ENCODE results near the gene SGMS1.
"Not testable (repeated sequence)": the region's sequence is repeated elsewhere in the genome, so short reads cannot be mapped to it uniquely, and the experiment has no call there.

SGMS1 gene

DNA sequence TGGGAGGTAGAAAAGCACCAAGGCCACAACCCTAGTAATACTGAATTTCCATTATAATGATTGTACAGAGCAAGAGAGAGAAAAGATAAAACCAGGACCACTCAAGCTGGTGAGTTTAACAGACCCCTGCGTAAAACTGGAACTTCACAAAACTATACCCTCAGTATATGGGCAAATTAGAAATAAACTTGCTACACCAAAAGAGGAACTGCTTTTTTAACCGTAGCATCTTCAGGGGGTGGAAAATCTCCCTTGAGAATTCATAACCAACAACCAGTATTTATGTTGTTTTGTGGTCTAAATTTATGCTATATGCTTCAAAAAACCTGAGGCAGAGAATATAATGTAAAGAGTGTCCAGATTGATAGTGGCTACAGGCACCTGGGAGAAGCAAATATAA, 171.2 kb downstream of the SGMS1 start:
- no peak for DNase-seq
- no peak for TF ChIP-seq POLR2A (IDR thresholded peaks at IDR 0.05; ENCODE audit: low read length)
- no peak for TF ChIP-seq GATA1 (IDR thresholded peaks at IDR 0.05; ENCODE audit: low read depth, low read length)

- DNase-seq, result no peak
- TF ChIP-seq POLR2A (IDR thresholded peaks at IDR 0.05; ENCODE audit: low read length) (no peak), GATA1 (IDR thresholded peaks at IDR 0.05; ENCODE audit: low read depth, low read length) (no peak)
These were observed 176.1 kb downstream of the SGMS1 start for GRCh38 chr10:50447691-50448090.

DNA sequence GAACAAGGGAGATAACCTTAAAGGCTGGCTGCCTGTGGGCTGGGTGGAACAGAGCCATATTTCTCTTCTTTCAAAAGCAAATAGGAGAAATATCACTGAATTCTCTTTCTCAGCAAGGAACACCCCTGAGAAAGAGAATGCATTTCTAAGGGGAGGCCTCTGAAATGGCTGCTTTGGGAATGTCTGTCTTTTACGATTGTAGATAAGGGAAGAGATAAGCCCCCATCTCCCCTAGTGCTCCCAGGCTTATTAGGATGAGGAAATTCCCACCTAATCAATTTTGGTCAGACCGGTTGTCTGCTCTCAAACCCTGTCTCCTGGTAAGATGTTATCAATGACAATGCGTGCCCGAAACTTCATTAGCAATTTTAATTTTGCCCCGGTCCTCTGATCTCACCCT, 178.0 kb downstream of the SGMS1 start:
- DNase-seq, result not testable (repeated sequence)

GRCh38 chr10:50440489-50440888, 183.3 kb downstream of the SGMS1 start:
- TF ChIP-seq POLR2A (IDR thresholded peaks at IDR 0.05; ENCODE audit: low read length) (no peak), GATA1 (IDR thresholded peaks at IDR 0.05; ENCODE audit: low read depth, low read length) (no peak)
- no peak for DNase-seq

DNA sequence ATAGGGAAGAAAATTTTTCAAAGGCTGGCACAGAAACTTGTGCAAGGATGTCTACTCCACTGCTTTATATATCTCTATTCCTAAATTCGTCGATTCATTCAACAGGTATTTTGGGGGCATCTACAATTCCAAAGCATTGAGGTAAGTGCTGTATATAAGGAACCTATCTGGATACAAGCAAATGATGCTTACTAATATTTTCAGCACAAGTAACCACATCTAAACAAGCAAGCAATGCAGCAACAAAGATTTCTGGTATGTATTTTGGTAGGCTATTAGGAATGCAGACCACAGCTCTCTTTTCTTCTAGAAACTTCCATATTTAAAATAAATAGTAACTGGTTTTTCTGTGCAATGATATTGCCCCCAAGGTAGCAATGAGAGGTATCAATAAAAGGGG, 183.9 kb downstream of the SGMS1 start:
- TF ChIP-seq GATA1 (IDR thresholded peaks at IDR 0.05; ENCODE audit: low read depth, low read length) (no peak), POLR2A (IDR thresholded peaks at IDR 0.05; ENCODE audit: low read length) (no peak)
- DNase-seq, result no peak

DNA sequence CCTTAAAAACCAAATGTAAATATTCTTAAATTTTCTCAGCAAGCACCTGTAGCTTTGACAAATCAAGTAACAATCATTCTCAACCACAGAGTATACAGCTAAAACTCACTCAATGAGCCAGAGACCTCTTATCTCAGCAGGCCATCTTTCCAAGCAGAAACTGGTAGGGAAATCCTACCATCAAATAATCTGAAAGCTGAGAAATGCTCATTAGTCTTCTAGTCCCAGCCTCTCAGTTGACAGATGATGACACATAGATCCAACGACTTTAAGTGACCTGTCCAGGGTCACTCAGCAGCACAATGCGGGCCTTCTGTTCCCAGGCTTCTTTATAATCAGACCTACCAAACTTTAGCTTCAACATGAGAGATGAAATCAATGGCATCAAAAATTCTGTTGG, 184.6 kb downstream of the SGMS1 start:
- no peak for DNase-seq
- TF ChIP-seq POLR2A (IDR thresholded peaks at IDR 0.05; ENCODE audit: low read length), result no peak
- TF ChIP-seq GATA1 (IDR thresholded peaks at IDR 0.05; ENCODE audit: low read depth, low read length), result no peak

DNA sequence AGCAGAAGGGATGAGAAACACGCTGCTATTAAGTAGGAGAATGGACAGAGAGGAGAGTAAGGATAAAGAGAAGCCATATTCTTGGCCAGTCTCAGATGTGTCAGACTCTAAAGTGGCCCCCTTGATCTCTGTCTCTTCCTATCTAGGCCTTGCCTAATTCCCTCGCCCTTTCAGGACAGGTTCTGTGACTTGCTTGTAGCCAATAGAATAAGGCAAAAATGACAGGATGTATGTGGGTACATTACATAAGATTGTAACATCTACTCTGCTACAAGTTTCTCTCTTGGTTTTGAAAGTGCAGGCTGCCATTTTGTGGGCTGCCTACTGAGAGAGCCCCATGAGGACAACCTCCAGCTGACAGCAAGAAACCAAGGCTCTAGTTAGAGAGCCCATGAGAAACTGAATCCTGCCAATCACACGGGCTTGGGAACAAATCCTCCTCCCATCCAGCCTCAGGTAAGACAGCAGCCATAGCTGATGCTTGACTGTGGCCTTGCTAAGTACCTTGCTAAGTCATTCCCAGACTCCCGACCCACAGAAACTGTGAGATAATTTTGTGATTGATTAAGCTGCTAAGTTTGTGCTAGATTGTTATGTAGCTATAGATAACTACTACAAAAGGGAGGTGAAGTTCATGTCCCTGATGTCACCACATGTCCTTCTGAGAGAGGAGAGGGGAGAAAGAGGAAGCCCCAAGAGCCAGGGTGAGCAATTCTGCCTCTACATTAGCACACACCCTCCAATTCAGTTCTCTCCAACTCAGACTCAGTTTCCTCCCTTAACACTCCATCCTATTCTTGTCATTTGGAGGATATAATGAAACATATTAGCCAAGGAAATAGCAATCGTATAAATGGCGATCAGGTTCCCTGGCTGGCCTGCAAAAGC, 185.5 kb downstream of the SGMS1 start:
- TF ChIP-seq GATA1 (IDR thresholded peaks at IDR 0.05; ENCODE audit: low read depth, low read length) (no peak), POLR2A (IDR thresholded peaks at IDR 0.05; ENCODE audit: low read length) (no peak)
- no peak for DNase-seq

DNA sequence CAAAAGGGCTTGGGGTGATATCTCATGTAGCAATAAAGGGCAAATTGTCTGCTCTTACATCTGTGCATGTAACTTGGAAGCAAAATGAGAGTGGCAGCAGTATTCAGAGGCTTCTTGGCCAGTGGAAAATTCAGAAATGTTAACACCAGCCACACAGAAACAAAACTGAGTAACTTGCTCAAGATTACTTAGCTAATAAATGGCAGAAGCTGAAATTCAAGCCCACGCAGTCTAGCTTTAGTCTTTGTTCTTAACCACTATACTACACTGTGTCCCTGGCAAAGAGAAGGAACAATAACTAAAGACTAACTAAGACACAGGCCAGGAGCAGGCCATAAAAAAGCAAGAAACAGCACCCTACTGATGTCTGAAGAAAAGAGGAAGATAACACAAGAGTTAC, 186.5 kb downstream of the SGMS1 start:
- no peak for TF ChIP-seq GATA1 (IDR thresholded peaks at IDR 0.05; ENCODE audit: low read depth, low read length)
- no peak for TF ChIP-seq POLR2A (IDR thresholded peaks at IDR 0.05; ENCODE audit: low read length)
- no peak for DNase-seq

DNA sequence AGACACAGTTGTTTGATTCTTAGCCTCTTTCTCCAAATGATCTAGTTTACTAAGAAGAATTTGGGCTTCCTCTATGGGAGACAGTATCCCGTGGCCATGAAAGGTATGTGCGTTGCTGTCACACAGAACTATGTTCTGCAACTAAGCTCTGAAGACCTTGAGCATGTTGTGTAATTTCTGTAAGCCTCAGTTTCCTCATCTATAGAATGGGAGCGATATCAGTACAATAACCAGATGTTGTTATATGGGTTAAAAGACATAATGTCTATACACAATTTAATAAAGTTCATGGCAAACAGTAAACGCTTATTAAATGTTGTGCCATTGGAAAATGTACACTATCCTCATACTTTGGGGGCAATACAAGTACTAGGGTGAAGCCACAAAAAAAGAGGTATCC, 187.0 kb downstream of the SGMS1 start:
- no peak for DNase-seq
- no peak for TF ChIP-seq GATA1 (IDR thresholded peaks at IDR 0.05; ENCODE audit: low read depth, low read length)
- TF ChIP-seq POLR2A (IDR thresholded peaks at IDR 0.05; ENCODE audit: low read length), result no peak

DNA sequence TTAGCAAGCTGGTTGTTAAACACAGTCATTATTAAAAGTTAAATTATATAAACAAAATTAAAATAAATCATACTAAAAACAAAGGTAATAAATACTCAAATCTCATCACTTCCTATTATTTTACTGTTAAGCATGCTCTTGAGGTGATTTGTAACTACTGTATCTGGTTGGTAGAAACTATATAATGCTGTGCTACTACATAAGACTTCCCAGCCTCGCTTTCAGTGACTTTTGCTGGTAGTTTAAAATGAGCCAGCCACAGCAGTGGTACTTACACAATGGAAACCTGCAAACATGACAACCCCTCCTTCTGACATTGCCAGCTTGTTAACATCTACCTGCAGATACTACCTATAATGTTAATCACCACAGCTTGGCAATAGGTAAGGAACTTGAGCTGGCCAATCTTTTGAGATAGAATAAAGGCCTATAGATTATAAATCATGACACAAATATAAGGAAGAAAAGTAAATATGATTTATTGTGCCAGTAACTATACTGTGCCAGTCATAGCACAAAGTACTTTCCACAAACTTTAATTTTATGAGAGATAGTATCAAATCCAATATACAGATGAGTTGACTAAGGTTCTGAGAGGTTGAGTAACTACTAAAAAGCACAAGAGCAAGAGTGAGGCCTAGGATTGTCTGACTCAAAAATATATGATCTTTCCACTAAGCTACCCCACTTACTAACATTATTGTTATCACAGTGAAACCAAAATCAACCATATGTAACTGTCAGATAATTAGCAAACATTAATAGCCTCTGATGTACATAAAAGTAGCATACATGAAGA, 191.3 kb downstream of the SGMS1 start:
- TF ChIP-seq POLR2A (IDR thresholded peaks at IDR 0.05; ENCODE audit: low read length) (no peak), GATA1 (IDR thresholded peaks at IDR 0.05; ENCODE audit: low read depth, low read length) (no peak)
- no peak for DNase-seq

DNA sequence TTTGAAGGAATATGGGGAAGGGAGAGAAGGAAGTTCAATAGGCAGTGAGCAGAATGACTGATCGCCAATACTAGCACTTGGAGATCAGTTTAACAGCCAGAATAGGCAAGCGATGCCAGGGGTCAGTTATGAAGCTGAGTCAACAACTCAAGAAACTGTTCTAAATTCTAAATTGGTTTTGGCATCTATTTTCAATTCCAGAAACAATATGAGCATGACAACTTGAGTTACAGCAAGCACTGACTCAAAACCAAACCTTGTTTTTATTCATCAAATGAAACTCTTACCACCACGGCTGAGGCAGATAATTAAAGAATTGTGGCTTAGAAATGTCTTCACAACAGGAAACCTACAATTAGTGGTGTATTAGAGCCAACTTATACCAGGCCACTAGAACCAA, 192.0 kb downstream of the SGMS1 start:
- no peak for DNase-seq
- TF ChIP-seq GATA1 (IDR thresholded peaks at IDR 0.05; ENCODE audit: low read depth, low read length), result no peak
- no peak for TF ChIP-seq POLR2A (IDR thresholded peaks at IDR 0.05; ENCODE audit: low read length)

GRCh38 chr10:50431133-50431532, 192.6 kb downstream of the SGMS1 start:
- DNase-seq, result no peak
- TF ChIP-seq POLR2A (IDR thresholded peaks at IDR 0.05; ENCODE audit: low read length) (no peak), GATA1 (IDR thresholded peaks at IDR 0.05; ENCODE audit: low read depth, low read length) (no peak)

DNA sequence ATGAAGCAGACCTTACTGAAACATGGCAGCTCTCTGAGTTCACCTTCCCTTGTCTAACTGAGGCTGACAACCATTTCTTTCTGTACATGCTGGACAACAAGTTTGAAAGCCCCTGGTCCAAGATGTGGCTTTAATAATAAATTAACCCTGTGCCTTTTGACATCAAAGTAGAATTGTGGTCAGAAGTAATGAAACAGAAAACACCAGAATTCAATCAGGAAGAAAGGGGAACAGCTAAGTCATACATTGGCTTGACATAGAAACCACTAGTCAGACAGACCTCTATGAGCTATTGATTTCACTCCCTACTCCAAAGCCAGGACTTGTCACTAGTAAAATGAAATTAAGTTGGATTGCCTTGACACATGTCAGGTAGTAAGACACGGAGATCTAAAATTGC, 197.3 kb downstream of the SGMS1 start:
- TF ChIP-seq POLR2A (IDR thresholded peaks at IDR 0.05; ENCODE audit: low read length), result no peak
- TF ChIP-seq GATA1 (IDR thresholded peaks at IDR 0.05; ENCODE audit: low read depth, low read length), result no peak
- DNase-seq, result no peak

- not testable (repeated sequence) for DNase-seq
These were observed 198.5 kb downstream of the SGMS1 start for GRCh38 chr10:50425215-50425614.

GRCh38 chr10:50423448-50423847, 200.3 kb downstream of the SGMS1 start:
- no peak for DNase-seq
- no peak for TF ChIP-seq POLR2A (IDR thresholded peaks at IDR 0.05; ENCODE audit: low read length)
- TF ChIP-seq GATA1 (IDR thresholded peaks at IDR 0.05; ENCODE audit: low read depth, low read length), result no peak
